Gastrocnemius medialis (tissue), 4 donors: ENCODE measurements around the gene THAP4. TPM values are rescaled to one million over a fixed set of nuclear protein-coding genes. Genes with fewer than 3 reads are reported as not detected.

Experiments
- ATAC-seq, 2 donors: fragments of 150-250 bp; one replicate each; pipeline ENCODE4 v1.9.1; 2016
- DNase-seq, 2 donors: peaks; one replicate each; pipeline ENCODE4 v3.0.0-alpha.2; 2019
- H3K27ac ChIP-seq, 4 donors: fragments of 200-600 bp; sonication (generic); 1 replicate in 1 of 4; 2 replicates in 3 of 4; pipeline ENCODE4 v1.5.1; 2016 to 2018; ENCODE audit warnings: mild to moderate bottlenecking in 2 of 4, moderate library complexity in 1 of 4
- H3K27me3 ChIP-seq, 3 donors: fragments of 200-600 bp; sonication (generic) in 2 of 3; 1 replicate in 1 of 3; 2 replicates in 2 of 3; pipeline versions ENCODE4 v1.5.1 to v1.6.0; 2016 to 2019; ENCODE audit warnings: mild to moderate bottlenecking in 1 of 3, moderate library complexity in 1 of 3
- H3K36me3 ChIP-seq, 2 donors: fragments of 200-600 bp; sonication (generic) in 1 of 2; one replicate each; pipeline ENCODE4 v1.5.1; 2017 to 2018
- H3K4me1 ChIP-seq, 2 donors: fragments of 200-600 bp; sonication (generic) in 1 of 2; one replicate each; pipeline ENCODE4 v1.5.1; 2016 to 2017; ENCODE audit warnings: mild to moderate bottlenecking in 2 of 2
- H3K4me3 ChIP-seq, 4 donors: fragments of 200-600 bp; sonication (generic) in 3 of 4; 1 replicate in 1 of 4; 2 replicates in 3 of 4; pipeline ENCODE4 v1.5.1; 2016 to 2019; ENCODE audit warnings: mild to moderate bottlenecking in 2 of 4
- H3K9me3 ChIP-seq, 3 donors: fragments of 200-600 bp; sonication (generic) in 2 of 3; 1 replicate in 1 of 3; 2 replicates in 2 of 3; pipeline ENCODE4 v1.5.1; 2016 to 2019
- CTCF ChIP-seq, 5 experiments: fragments of 450-650 bp in 3 of 5; fragments of 200-600 bp in 2 of 5; sonication (generic) in 2 of 5; IDR thresholded peaks in 4 of 5; conservative IDR thresholded peaks in 1 of 5; 1 replicate in 4 of 5; 2 replicates in 1 of 5; pipeline ENCODE4 v1.5.1; 2016 to 2019; ENCODE audit warnings: antibody characterized with exemption in 5 of 5, mild to moderate bottlenecking in 3 of 5, moderate library complexity in 3 of 5
- POLR2A ChIP-seq, 2 donors: fragments of 450-650 bp; IDR thresholded peaks; one replicate each; pipeline ENCODE4 v1.6.1; 2017; ENCODE audit warnings: antibody characterized with exemption in 2 of 2, mild to moderate bottlenecking in 2 of 2, moderate library complexity in 2 of 2
- in situ Hi-C, 4 donors: fragments of 200-750 bp; cut with MboI; loops; one replicate each; pipeline versions ENCODE4 v1.15.0 to v1.8.0; 2017; ENCODE audit warnings: low sequenced_read_pairs in 4 of 4
- intact Hi-C: fragments of 100-400 bp; cut with DNase I; formaldehyde crosslinking; loops from one replicate; pipeline ENCODE4 v1.15.1; 2023; ENCODE audit warnings: low total_unique reads
- total RNA-seq, 4 donors: library from RNA; depleted of rRNA; stranded (reverse); fragments of >200 nt; gene quantifications; one replicate each; pipeline versions ENCODE4 v1.1.0 to v1.2.3, GENCODE V29; 2016

Gene THAP4
- total RNA-seq, 4 donors from 2014 or later: 71.3 to 83.3 (median 79.9) TPM

GRCh38 chr2:241678784-241679540 is 42.0 kb upstream of the THAP4 start:
- Histone ChIP-seq H3K27me3 (no peaks in the 10 kb centered on the region), H3K36me3 (peaks cover 0 to 19% of the 10 kb centered on the region in 2 donors)
- TF ChIP-seq POLR2A (IDR thresholded peaks at IDR 0.05) (no peak), CTCF (IDR thresholded peaks at IDR 0.05 in 4 of 5, conservative IDR thresholded peaks at IDR 0.05 in 1 of 5) (no peak)

GRCh38 chr2:241678307-241678706 is 41.3 kb upstream of the THAP4 start:
- H3K4me3 ChIP-seq: no peak overlapping the region
- intact Hi-C loops: no loop called here
- H3K27ac ChIP-seq: no peak overlapping the region
- TF ChIP-seq POLR2A (IDR thresholded peaks at IDR 0.05) (no peak), CTCF (IDR thresholded peaks at IDR 0.05 in 4 of 5, conservative IDR thresholded peaks at IDR 0.05 in 1 of 5) (no peak)
- no peaks in the 10 kb centered on the region for H3K27me3 ChIP-seq
- ATAC-seq (no peak), DNase-seq (no peak)
- peaks cover 0 to 5% of the 10 kb centered on the region in 2 donors for H3K4me1 ChIP-seq
- H3K9me3 ChIP-seq: no peaks in the 10 kb centered on the region
- in situ Hi-C loops: no loop called here
- H3K36me3 ChIP-seq: peaks cover 0 to 19% of the 10 kb centered on the region in 2 donors

More at GRCh38 chr2:241678784-241679540, 42.0 kb upstream of the THAP4 start:
- DNase-seq: no peak
- H3K4me1 ChIP-seq: peaks cover 0 to 5% of the 10 kb centered on the region in 2 donors
- ATAC-seq: no peak
- no peak overlapping the region for H3K4me3 ChIP-seq
- H3K27ac ChIP-seq: no peak overlapping the region
- intact Hi-C loops: no loop called here
- in situ Hi-C loops: no loop called here
- H3K9me3 ChIP-seq: no peaks in the 10 kb centered on the region

- intact Hi-C loops (no loop called here), in situ Hi-C loops (no loop called here)
- peaks cover 0 to 5% of the 10 kb centered on the region in 2 donors for H3K4me1 ChIP-seq
- H3K36me3 ChIP-seq: peaks cover 0 to 27% of the 10 kb centered on the region in 2 donors
- ATAC-seq (no peak), DNase-seq (no peak)
- no peak for TF ChIP-seq CTCF (IDR thresholded peaks at IDR 0.05 in 4 of 5, conservative IDR thresholded peaks at IDR 0.05 in 1 of 5)
- TF ChIP-seq POLR2A (IDR thresholded peaks at IDR 0.05): no peak
- H3K9me3 ChIP-seq: no peaks in the 10 kb centered on the region
- no peaks in the 10 kb centered on the region for H3K27me3 ChIP-seq
- no peak overlapping the region for H3K27ac ChIP-seq
- no peak overlapping the region for H3K4me3 ChIP-seq
These were observed 40.4 kb upstream of the THAP4 start for GRCh38 chr2:241677392-241677791.

- in situ Hi-C loops: no loop called here
- no peak for DNase-seq
- H3K36me3 ChIP-seq: peaks cover 0 to 27% of the 10 kb centered on the region in 2 donors
These were observed 39.7 kb upstream of the THAP4 start for GRCh38 chr2:241676665-241677064.

More at GRCh38 chr2:241676665-241677064, 39.7 kb upstream of the THAP4 start:
- no peak for ATAC-seq
- Histone ChIP-seq H3K27ac (no peak overlapping the region), H3K9me3 (no peaks in the 10 kb centered on the region), H3K27me3 (no peaks in the 10 kb centered on the region), H3K4me3 (no peak overlapping the region), H3K4me1 (peaks cover 0 to 5% of the 10 kb centered on the region in 2 donors)
- intact Hi-C loops: no loop called here
- TF ChIP-seq POLR2A (IDR thresholded peaks at IDR 0.05) (no peak), CTCF (IDR thresholded peaks at IDR 0.05 in 4 of 5, conservative IDR thresholded peaks at IDR 0.05 in 1 of 5) (no peak)
